Esophagus squamous epithelium (tissue), 4 donors: ENCODE measurements around the gene CAMKMT.

Experiments used
- CTCF ChIP-seq, 6 experiments: fragments of 450-650 bp in 4 of 6; fragments of 200-600 bp in 2 of 6; sonication (generic) in 2 of 6; IDR thresholded peaks; one replicate each; pipeline ENCODE4 v1.5.1; 2016 to 2019; ENCODE audit warnings: antibody characterized with exemption in 6 of 6, mild to moderate bottlenecking in 4 of 6, moderate library complexity in 4 of 6
- POLR2A ChIP-seq, 4 donors: fragments of 450-650 bp; IDR thresholded peaks; one replicate each; pipeline ENCODE4 v1.6.1; 2017; ENCODE audit warnings: antibody characterized with exemption in 4 of 4, mild to moderate bottlenecking in 4 of 4, moderate library complexity in 3 of 4

- TF ChIP-seq POLR2A (IDR thresholded peaks at IDR 0.05), result no peak
- TF ChIP-seq CTCF (IDR thresholded peaks at IDR 0.05), result no peak
Measured at GRCh38 chr2:44351676-44352075, 10.1 kb upstream of the CAMKMT start.
